GM12878 (cell line): ENCODE results near the gene GPLD1. TPM values are rescaled to one million over a fixed set of nuclear protein-coding genes. Genes with fewer than 3 reads are reported as not detected.

Experiments
- ATAC-seq: fragments of 200-7000 bp; cut with Tn5 transposase; 3 replicates; pipeline ENCODE4 v1.9.1; 2020; ENCODE audit warnings: mild to moderate bottlenecking, moderate library complexity
- BruUV-seq: library from RNA; stranded (reverse); fragments of 400-500 nt; replicated peaks from 2 replicates; lab custom pipeline; 2021; lab: Mats Ljungman, UMichigan
- CTCF ChIA-PET: fragments of 300-600 bp; sonication (Branson Sonifier 250); formaldehyde crosslinking; extraction: SDS; loops from one replicate; lab custom pipeline; 2021; ENCODE audit warnings: inconsistent platforms; lab: Yijun Ruan, JAX
- POLR2A ChIA-PET: fragments of 350-600 bp; formaldehyde crosslinking; extraction: SDS; loops from one replicate; lab custom pipeline; 2021; ENCODE audit warnings: inconsistent platforms; lab: Charles Lee
- RAD21 ChIA-PET: fragments of 300-600 bp; sonication (Branson Sonifier 250); formaldehyde crosslinking; loops from one replicate; lab custom pipeline; 2023; ENCODE audit warnings: antibody characterized with exemption; ENCODE audit not compliant: unreplicated experiment; lab: Charles Lee
- SMC1A ChIA-PET: fragments of 300-600 bp; sonication (Branson Sonifier 250); formaldehyde crosslinking; loops from one replicate; lab custom pipeline; 2023; ENCODE audit not compliant: unreplicated experiment, uncharacterized antibody; lab: Charles Lee
- DNase-seq: peaks from one replicate; pipeline ENCODE4 v3.0.0-alpha.2; 2011; ENCODE audit warnings: low read depth, low spot score
- FAIRE-seq: peaks from 3 replicates; lab custom pipeline; 2011; peaks lifted over from hg19 to GRCh38; lab: Jason Lieb, UNC
- H2AFZ ChIP-seq: 2 replicates; pipeline ENCODE4 v1.6.0; 2011; ENCODE audit warnings: low read depth, low read length, control low read depth; ENCODE audit not compliant: control insufficient read depth
- H3K27ac ChIP-seq: 2 replicates; pipeline ENCODE4 v1.5.1; 2011; ENCODE audit warnings: control low read depth; ENCODE audit not compliant: control insufficient read depth, insufficient read depth
- H3K27me3 ChIP-seq, 2 experiments: replicated peaks in 1 of 2; 2 replicates each; pipeline versions ENCODE4 v1.6.0 to v1.6.1; 2011; ENCODE audit warnings: low read length in 1 of 2; ENCODE audit not compliant: control insufficient read depth in 2 of 2, insufficient read depth in 2 of 2
- H3K36me3 ChIP-seq, 2 experiments: 2 replicates each; pipeline ENCODE4 v1.5.1; 2011; ENCODE audit warnings: low read length in 1 of 2; ENCODE audit not compliant: control insufficient read depth in 2 of 2, insufficient read depth in 2 of 2
- H3K4me1 ChIP-seq: 2 replicates; pipeline ENCODE4 v1.6.1; 2011; ENCODE audit warnings: mild to moderate bottlenecking, low read length, moderate library complexity, mixed read lengths; ENCODE audit not compliant: control insufficient read depth, insufficient read depth
- H3K4me2 ChIP-seq: 2 replicates; pipeline ENCODE4 v1.6.0; 2011; ENCODE audit warnings: control low read depth; ENCODE audit not compliant: control insufficient read depth, insufficient read depth
- H3K4me3 ChIP-seq: fragments of 200-600 bp; sonication (generic); 2 replicates; pipeline ENCODE4 v1.5.1; 2016
- H3K79me2 ChIP-seq: 2 replicates; pipeline ENCODE4 v1.6.0; 2011; ENCODE audit warnings: low read length; ENCODE audit not compliant: control insufficient read depth, insufficient read depth
- H3K9ac ChIP-seq: 2 replicates; pipeline ENCODE4 v1.8.0; 2011; ENCODE audit warnings: low read length, control low read depth, mixed read lengths; ENCODE audit not compliant: control insufficient read depth, insufficient read depth
- H3K9me3 ChIP-seq: replicated peaks from 3 replicates; pipeline ENCODE4 v1.5.1; 2011; ENCODE audit warnings: mild to moderate bottlenecking, low read length; ENCODE audit not compliant: control insufficient read depth, insufficient read depth
- H4K20me1 ChIP-seq: 2 replicates; pipeline ENCODE4 v1.6.0; 2011; ENCODE audit not compliant: control insufficient read depth, insufficient read depth
- BACH1 ChIP-seq: fragments of 450-650 bp; IDR thresholded peaks from 2 replicates; pipeline ENCODE4 v1.6.1; 2017; ENCODE audit warnings: mild to moderate bottlenecking, borderline replicate concordance
- BRCA1 ChIP-seq: IDR thresholded peaks from 2 replicates; pipeline ENCODE4 v1.6.1; 2011; ENCODE audit warnings: low read depth, low read length, improper control_type of control experiment
- EP300 ChIP-seq, 2 experiments: fragments of 150-350 bp in 1 of 2; IDR thresholded peaks; 2 replicates each; pipeline ENCODE4 v1.6.1; 2011 to 2012; ENCODE audit warnings: low read depth in 2 of 2, low read length in 2 of 2, borderline replicate concordance in 1 of 2, improper control_type of control experiment in 1 of 2, inconsistent platforms in 1 of 2; ENCODE audit not compliant: control insufficient read depth in 1 of 2
- IRF4 ChIP-seq: IDR thresholded peaks from 2 replicates; pipeline ENCODE4 v1.6.1; 2011; ENCODE audit warnings: low read depth, low read length
- JUNB ChIP-seq: IDR thresholded peaks from 2 replicates; pipeline ENCODE4 v1.6.1; 2016; ENCODE audit warnings: antibody characterized with exemption, mild to moderate bottlenecking
- POU2F2 ChIP-seq: IDR thresholded peaks from 3 replicates; pipeline ENCODE4 v1.6.1; 2011; ENCODE audit warnings: low read depth, mild to moderate bottlenecking, low read length, borderline replicate concordance
- ZNF622 ChIP-seq: fragments of 450-650 bp; IDR thresholded peaks from 2 replicates; pipeline ENCODE4 v1.6.1; 2017; ENCODE audit warnings: mild to moderate bottlenecking, inconsistent platforms
- WGBS: methylation state at CpG from one replicate; pipeline ENCODE4 v1.1.6; 2016; ENCODE audit warnings: low lambda C conversion rate; ENCODE audit not compliant: insufficient replicate concordance, insufficient coverage; ENCODE audit errors: missing lambda C conversion rate; 5-methylcytosine and 5-hydroxymethylcytosine counted together
- in situ Hi-C: fragments of 300-500 bp; cut with MboI; formaldehyde crosslinking; loops from 9 replicates; pipeline ENCODE4 v1.14.3; 2018; ENCODE audit warnings: mixed read lengths
- intact Hi-C: fragments of 100-400 bp; cut with micrococcal nuclease; formaldehyde crosslinking; loops from one replicate; pipeline ENCODE4 v1.14.2; 2022; ENCODE audit not compliant: unreplicated experiment
- polyA plus RNA-seq, 11 experiments: library from polyadenylated mRNA; depleted of rRNA in 4 of 11; unstranded in 6 of 11; stranded (reverse) in 5 of 11; fragments of >200 nt; fragmentation: Nextera tagmentation in 4 of 11; fragmentation: Illumina TruSeq in 1 of 11; extraction: Ambion mirVana in 4 of 11; extraction: Trizol in 1 of 11; gene quantifications; 1 replicate in 1 of 11; 2 replicates in 10 of 11; pipeline versions ENCODE4 v1.2.1 to v1.2.3, GENCODE V29; 2011 to 2016; ENCODE audit warnings: inconsistent platforms in 2 of 11, missing spikeins in 2 of 11, low read depth in 1 of 11
- total RNA-seq, 4 experiments: library from RNA; depleted of rRNA in 3 of 4; stranded (reverse); fragments of >200 nt in 3 of 4; fragmentation: Illumina TruSeq in 1 of 4; extraction: Trizol in 1 of 4; gene quantifications; 2 replicates each; pipeline versions ENCODE4 v1.2.1 to v1.2.3, GENCODE V29; 2013 to 2021
- TF ChIP-seq, protein P1 (sequence below): fragments of 450-650 bp; IDR thresholded peaks from 2 replicates; pipeline ENCODE4 v1.6.1; 2017; ENCODE audit warnings: low read depth, mild to moderate bottlenecking, moderate library complexity
- TF ChIP-seq, protein P2 (sequence below): IDR thresholded peaks from 2 replicates; pipeline ENCODE4 v1.6.1; 2011; ENCODE audit warnings: low read depth, low read length, improper control_type of control experiment, borderline replicate concordance
- TF ChIP-seq, protein P3 (sequence below): fragments of 450-650 bp; IDR thresholded peaks from 2 replicates; pipeline ENCODE4 v1.6.1; 2017; ENCODE audit warnings: borderline replicate concordance
- TF ChIP-seq, protein P4 (sequence below): IDR thresholded peaks from 2 replicates; pipeline ENCODE4 v1.6.1; 2012; ENCODE audit warnings: mild to moderate bottlenecking, low read depth, low read length
- TF ChIP-seq, protein P5 (sequence below): IDR thresholded peaks from 2 replicates; pipeline ENCODE4 v1.6.1; 2012; ENCODE audit warnings: low read depth, low read length, improper control_type of control experiment
- TF ChIP-seq, protein P6 (sequence below): IDR thresholded peaks from 2 replicates; pipeline ENCODE4 v1.6.1; 2011; ENCODE audit warnings: low read depth, mild to moderate bottlenecking, low read length, moderate library complexity, borderline replicate concordance; ENCODE audit errors: extremely low read depth

Gene GPLD1
- total and polyA plus RNA-seq, 10 of the 15 experiments (the other 5 are each of a cell fraction or from before 2014, with no cell fraction given), result 0.04 to 1.0 (median 0.69) TPM

DNA sequence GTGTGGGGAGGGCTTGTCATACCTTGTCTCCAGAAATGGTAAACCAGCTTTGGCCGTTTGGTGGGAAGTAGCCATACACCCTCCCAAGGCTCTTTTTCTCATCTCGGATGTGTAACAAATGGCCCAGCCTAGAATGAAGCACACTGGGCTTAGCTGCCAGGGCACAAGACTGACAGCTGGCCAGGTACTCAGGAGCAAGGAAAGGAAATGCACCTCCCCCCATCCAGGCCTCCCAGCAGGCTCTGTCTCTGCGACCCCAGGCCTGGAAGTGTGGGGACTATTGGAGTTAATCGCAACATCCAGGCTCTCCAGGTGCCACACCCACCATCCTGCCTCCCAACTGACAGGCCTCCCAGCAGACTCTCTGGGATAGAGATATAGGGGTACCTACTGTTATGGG, 43.7 kb downstream of the GPLD1 start:
- FAIRE-seq (no peak), ATAC-seq (no peak), DNase-seq (no peak)
- ChIA-PET SMC1A (interaction anchor here (0.8 kb wide), 1 partner anchor 24 kb away, joined by 3 read pairs; no protein-coding TSS in a partner anchor), POLR2A (no interaction called here), CTCF (no interaction called here), RAD21 (no interaction called here)
- Histone ChIP-seq H3K4me3 (no peak overlapping the region), H2AFZ (no peak overlapping the region), H3K4me1 (no peaks in the 10 kb centered on the region), H3K9me3 (no peaks in the 10 kb centered on the region), H3K27ac (no peak overlapping the region), H3K36me3 (no peaks in the 10 kb centered on the region), H3K27me3 (no peaks in the 10 kb centered on the region; a peak in 1 of 4 replicates), H3K9ac (no peak overlapping the region), H3K79me2 (no peaks in the 10 kb centered on the region), H3K4me2 (no peak overlapping the region), H4K20me1 (no peaks in the 10 kb centered on the region)
- 73% methylated on average over 4 of the region's 4 CpGs for WGBS
- intact Hi-C loops, result no loop called here
- in situ Hi-C loops, result no loop called here
- no TSS peak for BruUV-seq
- TF ChIP-seq, protein P1, sequence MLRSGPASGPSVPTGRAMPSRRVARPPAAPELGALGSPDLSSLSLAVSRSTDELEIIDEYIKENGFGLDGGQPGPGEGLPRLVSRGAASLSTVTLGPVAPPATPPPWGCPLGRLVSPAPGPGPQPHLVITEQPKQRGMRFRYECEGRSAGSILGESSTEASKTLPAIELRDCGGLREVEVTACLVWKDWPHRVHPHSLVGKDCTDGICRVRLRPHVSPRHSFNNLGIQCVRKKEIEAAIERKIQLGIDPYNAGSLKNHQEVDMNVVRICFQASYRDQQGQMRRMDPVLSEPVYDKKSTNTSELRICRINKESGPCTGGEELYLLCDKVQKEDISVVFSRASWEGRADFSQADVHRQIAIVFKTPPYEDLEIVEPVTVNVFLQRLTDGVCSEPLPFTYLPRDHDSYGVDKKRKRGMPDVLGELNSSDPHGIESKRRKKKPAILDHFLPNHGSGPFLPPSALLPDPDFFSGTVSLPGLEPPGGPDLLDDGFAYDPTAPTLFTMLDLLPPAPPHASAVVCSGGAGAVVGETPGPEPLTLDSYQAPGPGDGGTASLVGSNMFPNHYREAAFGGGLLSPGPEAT, result no peak
- TF ChIP-seq BRCA1, result no peak
- TF ChIP-seq IRF4, result no peak
- no peak for TF ChIP-seq POU2F2
- TF ChIP-seq, protein P2, sequence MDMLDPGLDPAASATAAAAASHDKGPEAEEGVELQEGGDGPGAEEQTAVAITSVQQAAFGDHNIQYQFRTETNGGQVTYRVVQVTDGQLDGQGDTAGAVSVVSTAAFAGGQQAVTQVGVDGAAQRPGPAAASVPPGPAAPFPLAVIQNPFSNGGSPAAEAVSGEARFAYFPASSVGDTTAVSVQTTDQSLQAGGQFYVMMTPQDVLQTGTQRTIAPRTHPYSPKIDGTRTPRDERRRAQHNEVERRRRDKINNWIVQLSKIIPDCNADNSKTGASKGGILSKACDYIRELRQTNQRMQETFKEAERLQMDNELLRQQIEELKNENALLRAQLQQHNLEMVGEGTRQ, result no peak
- TF ChIP-seq, protein P3, sequence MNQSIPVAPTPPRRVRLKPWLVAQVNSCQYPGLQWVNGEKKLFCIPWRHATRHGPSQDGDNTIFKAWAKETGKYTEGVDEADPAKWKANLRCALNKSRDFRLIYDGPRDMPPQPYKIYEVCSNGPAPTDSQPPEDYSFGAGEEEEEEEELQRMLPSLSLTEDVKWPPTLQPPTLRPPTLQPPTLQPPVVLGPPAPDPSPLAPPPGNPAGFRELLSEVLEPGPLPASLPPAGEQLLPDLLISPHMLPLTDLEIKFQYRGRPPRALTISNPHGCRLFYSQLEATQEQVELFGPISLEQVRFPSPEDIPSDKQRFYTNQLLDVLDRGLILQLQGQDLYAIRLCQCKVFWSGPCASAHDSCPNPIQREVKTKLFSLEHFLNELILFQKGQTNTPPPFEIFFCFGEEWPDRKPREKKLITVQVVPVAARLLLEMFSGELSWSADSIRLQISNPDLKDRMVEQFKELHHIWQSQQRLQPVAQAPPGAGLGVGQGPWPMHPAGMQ, result no peak
- TF ChIP-seq JUNB, result no peak
- TF ChIP-seq, protein P4, sequence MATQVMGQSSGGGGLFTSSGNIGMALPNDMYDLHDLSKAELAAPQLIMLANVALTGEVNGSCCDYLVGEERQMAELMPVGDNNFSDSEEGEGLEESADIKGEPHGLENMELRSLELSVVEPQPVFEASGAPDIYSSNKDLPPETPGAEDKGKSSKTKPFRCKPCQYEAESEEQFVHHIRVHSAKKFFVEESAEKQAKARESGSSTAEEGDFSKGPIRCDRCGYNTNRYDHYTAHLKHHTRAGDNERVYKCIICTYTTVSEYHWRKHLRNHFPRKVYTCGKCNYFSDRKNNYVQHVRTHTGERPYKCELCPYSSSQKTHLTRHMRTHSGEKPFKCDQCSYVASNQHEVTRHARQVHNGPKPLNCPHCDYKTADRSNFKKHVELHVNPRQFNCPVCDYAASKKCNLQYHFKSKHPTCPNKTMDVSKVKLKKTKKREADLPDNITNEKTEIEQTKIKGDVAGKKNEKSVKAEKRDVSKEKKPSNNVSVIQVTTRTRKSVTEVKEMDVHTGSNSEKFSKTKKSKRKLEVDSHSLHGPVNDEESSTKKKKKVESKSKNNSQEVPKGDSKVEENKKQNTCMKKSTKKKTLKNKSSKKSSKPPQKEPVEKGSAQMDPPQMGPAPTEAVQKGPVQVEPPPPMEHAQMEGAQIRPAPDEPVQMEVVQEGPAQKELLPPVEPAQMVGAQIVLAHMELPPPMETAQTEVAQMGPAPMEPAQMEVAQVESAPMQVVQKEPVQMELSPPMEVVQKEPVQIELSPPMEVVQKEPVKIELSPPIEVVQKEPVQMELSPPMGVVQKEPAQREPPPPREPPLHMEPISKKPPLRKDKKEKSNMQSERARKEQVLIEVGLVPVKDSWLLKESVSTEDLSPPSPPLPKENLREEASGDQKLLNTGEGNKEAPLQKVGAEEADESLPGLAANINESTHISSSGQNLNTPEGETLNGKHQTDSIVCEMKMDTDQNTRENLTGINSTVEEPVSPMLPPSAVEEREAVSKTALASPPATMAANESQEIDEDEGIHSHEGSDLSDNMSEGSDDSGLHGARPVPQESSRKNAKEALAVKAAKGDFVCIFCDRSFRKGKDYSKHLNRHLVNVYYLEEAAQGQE, result no peak
- TF ChIP-seq BACH1, result no peak
- TF ChIP-seq EP300 (IDR thresholded peaks at IDR 0.05; ENCODE audit: borderline replicate concordance in 1 of 2, control insufficient read depth in 1 of 2, low read depth in 2 of 2, low read length in 2 of 2), result no peak
- TF ChIP-seq, protein P5, sequence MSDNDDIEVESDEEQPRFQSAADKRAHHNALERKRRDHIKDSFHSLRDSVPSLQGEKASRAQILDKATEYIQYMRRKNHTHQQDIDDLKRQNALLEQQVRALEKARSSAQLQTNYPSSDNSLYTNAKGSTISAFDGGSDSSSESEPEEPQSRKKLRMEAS, result no peak
- no peak for TF ChIP-seq ZNF622
- TF ChIP-seq, protein P6, sequence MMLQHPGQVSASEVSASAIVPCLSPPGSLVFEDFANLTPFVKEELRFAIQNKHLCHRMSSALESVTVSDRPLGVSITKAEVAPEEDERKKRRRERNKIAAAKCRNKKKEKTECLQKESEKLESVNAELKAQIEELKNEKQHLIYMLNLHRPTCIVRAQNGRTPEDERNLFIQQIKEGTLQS, result no peak
